K562 (cell line): Measurements from ENCODE around the gene AHCYL2. TPM values are rescaled to one million over a fixed set of nuclear protein-coding genes. Genes with fewer than 3 reads are reported as not detected.
A peak's percentile ranks its signal among the peaks of the same experiment; 100 is the strongest.

Source experiments
- ATAC-seq: fragments of 200-7000 bp; cut with Tn5 transposase; 3 replicates; pipeline ENCODE4 v1.9.1; 2020; ENCODE audit warnings: moderate library complexity
- BruUV-seq: library from RNA; stranded (reverse); fragments of 400-500 nt; replicated peaks from 2 replicates; lab custom pipeline; 2021; lab: Mats Ljungman, UMichigan
- CTCF ChIA-PET: fragments of 300-600 bp; formaldehyde crosslinking; extraction: SDS; loops from one replicate; lab custom pipeline; 2021; ENCODE audit warnings: low intra/inter-chr PET ratio; lab: Yijun Ruan, JAX
- POLR2A ChIA-PET: fragments of 300-600, 350-650 bp; sonication (Branson Sonifier 250); formaldehyde crosslinking; extraction: SDS; loops from one replicate; lab custom pipeline; 2021; ENCODE audit warnings: antibody characterized with exemption, inconsistent platforms; lab: Yijun Ruan, JAX
- DNase-seq, 4 experiments: peaks; one replicate each; pipeline versions ENCODE4 v3.0.0 to v3.0.0-alpha.2; 2011 to 2018; ENCODE audit warnings: low spot score in 3 of 4, mixed read lengths in 3 of 4; ENCODE audit errors: extremely low read depth in 1 of 4
- FAIRE-seq: peaks from 2 replicates; lab custom pipeline; 2011; peaks lifted over from hg19 to GRCh38; lab: Jason Lieb, UNC
- H2AFZ ChIP-seq: 2 replicates; pipeline ENCODE4 v1.6.0; 2011; ENCODE audit warnings: low read depth, low read length, control low read depth, inconsistent platforms
- H3K27ac ChIP-seq: fragments of 200-600 bp; 3 replicates; pipeline ENCODE4 v1.8.0; 2011; ENCODE audit warnings: low read depth, mild to moderate bottlenecking, control low read depth, inconsistent platforms, low read length, moderate library complexity, mixed read lengths; ENCODE audit errors: extremely low read depth
- H3K27me3 ChIP-seq, 2 experiments: fragments of 300-600 bp in 1 of 2; 2 replicates in 1 of 2; 3 replicates in 1 of 2; pipeline versions ENCODE4 v1.6.0 to v1.8.0; 2011; ENCODE audit warnings: inconsistent platforms in 2 of 2, low read length in 2 of 2, mild to moderate bottlenecking in 1 of 2, mixed read lengths in 1 of 2, moderate library complexity in 1 of 2; ENCODE audit not compliant: control insufficient read depth in 2 of 2, insufficient read depth in 2 of 2
- H3K36me3 ChIP-seq: fragments of 300-600 bp; 3 replicates; pipeline ENCODE4 v1.8.0; 2011; ENCODE audit warnings: mild to moderate bottlenecking, low read length, inconsistent platforms; ENCODE audit not compliant: control insufficient read depth, insufficient read depth
- H3K4me1 ChIP-seq, 2 experiments: fragments of 200-600 bp in 1 of 2; replicated peaks in 1 of 2; 2 replicates in 1 of 2; 3 replicates in 1 of 2; pipeline versions ENCODE4 v1.5.1 to v1.8.0; 2011; ENCODE audit warnings: inconsistent platforms in 2 of 2, low read length in 2 of 2, mild to moderate bottlenecking in 1 of 2, mixed read lengths in 1 of 2, moderate library complexity in 1 of 2; ENCODE audit not compliant: control insufficient read depth in 2 of 2, insufficient read depth in 2 of 2
- H3K4me2 ChIP-seq: 2 replicates; pipeline ENCODE4 v1.6.1; 2011; ENCODE audit warnings: low read length, control low read depth, inconsistent platforms, mixed read lengths; ENCODE audit not compliant: insufficient read depth
- H3K4me3 ChIP-seq: fragments of 200-600 bp; sonication (generic), shearing (Covaris generic); 2 replicates; pipeline ENCODE4 v1.5.1; 2016; ENCODE audit warnings: control low read depth, inconsistent platforms
- H3K79me2 ChIP-seq: fragments of 200-600 bp; 3 replicates; pipeline ENCODE4 v1.8.0; 2011; ENCODE audit warnings: low read length, inconsistent platforms; ENCODE audit not compliant: control insufficient read depth, insufficient read depth
- H3K9ac ChIP-seq, 2 experiments: 2 replicates each; pipeline versions ENCODE4 v1.6.0 to v1.6.1; 2011; ENCODE audit warnings: low read depth in 2 of 2, low read length in 2 of 2, control low read depth in 1 of 2, inconsistent platforms in 1 of 2, mild to moderate bottlenecking in 1 of 2, mixed read lengths in 1 of 2; ENCODE audit not compliant: insufficient read depth in 1 of 2
- H3K9me1 ChIP-seq: one replicate; pipeline ENCODE4 v1.6.0; 2011; ENCODE audit warnings: inconsistent platforms, mild to moderate bottlenecking, low read length, moderate library complexity; ENCODE audit not compliant: control insufficient read depth, insufficient read depth
- H3K9me3 ChIP-seq: replicated peaks from 2 replicates; pipeline ENCODE4 v1.5.1; 2011; ENCODE audit warnings: low read depth, low read length, inconsistent platforms; ENCODE audit not compliant: control insufficient read depth, insufficient read depth
- H4K20me1 ChIP-seq: replicated peaks from 2 replicates; pipeline ENCODE4 v1.6.1; 2011; ENCODE audit warnings: low read length, inconsistent platforms, mixed read lengths; ENCODE audit not compliant: control insufficient read depth, insufficient read depth
- ARNT ChIP-seq, 2 experiments: fragments of 450-650 bp; IDR thresholded peaks; 2 replicates each; pipeline ENCODE4 v1.6.1; 2016; ENCODE audit warnings: mild to moderate bottlenecking in 1 of 2
- CEBPG ChIP-seq, 3 experiments: fragments of 200-800 bp in 1 of 3; sonication (Bioruptor generic) in 1 of 3; sonication (generic) in 1 of 3; formaldehyde crosslinking in 1 of 3; IDR thresholded peaks in 2 of 3; conservative IDR thresholded peaks in 1 of 3; 2 replicates each; pipeline versions ENCODE4 v1.6.1 to v1.8.0; 2016 to 2022; ENCODE audit warnings: missing compliant biosample characterization in 2 of 3, missing genetic modification characterization in 2 of 3, mild to moderate bottlenecking in 1 of 3, missing genetic modification reagents in 1 of 3
- DIDO1 ChIP-seq: fragments of 450-650 bp; IDR thresholded peaks from 2 replicates; pipeline ENCODE4 v1.6.1; 2016; ENCODE audit warnings: low read depth, missing biosample characterization, missing genetic modification characterization
- HEY1 ChIP-seq: fragments of 250-450 bp; sonication (Bioruptor Pico); IDR thresholded peaks from 2 replicates; pipeline ENCODE4 v1.5.0; 2020; ENCODE audit warnings: mild to moderate bottlenecking, moderate library complexity, borderline replicate concordance
- HMG20B ChIP-seq: fragments of 250-450 bp; sonication (Bioruptor Pico); IDR thresholded peaks from 2 replicates; pipeline ENCODE4 v1.5.0; 2021; ENCODE audit warnings: mild to moderate bottlenecking
- OTX1 ChIP-seq: fragments of 450-650 bp; formaldehyde crosslinking; IDR thresholded peaks from 2 replicates; pipeline ENCODE4 v1.4.0; 2022; ENCODE audit warnings: mild to moderate bottlenecking
- RAD51 ChIP-seq: fragments of 450-650 bp; IDR thresholded peaks from 2 replicates; pipeline ENCODE4 v1.7.1; 2016; ENCODE audit warnings: low read depth, mild to moderate bottlenecking, borderline replicate concordance
- TAF7 ChIP-seq: fragments of 450-650 bp; IDR thresholded peaks from 2 replicates; pipeline ENCODE4 v1.6.1; 2016; ENCODE audit warnings: missing genetic modification characterization, missing compliant biosample characterization
- WGBS: fragments of 100-300 bp; shearing (Covaris generic); methylation state at CpG from one replicate; pipeline ENCODE4 v1.1.6; 2016; ENCODE audit warnings: low coverage, mixed read lengths; ENCODE audit not compliant: insufficient coverage; ENCODE audit errors: missing lambda C conversion rate; 5-methylcytosine and 5-hydroxymethylcytosine counted together
- in situ Hi-C: fragments of 300-500 bp; cut with MboI; formaldehyde crosslinking; loops from 4 replicates; pipeline ENCODE4 v1.15.0; 2018; ENCODE audit warnings: inconsistent platforms, mixed read lengths
- intact Hi-C: fragments of 100-400 bp; cut with micrococcal nuclease; formaldehyde crosslinking; loops from 2 replicates; pipeline ENCODE4 v1.14.2; 2022
- polyA plus RNA-seq, 8 experiments: library from polyadenylated mRNA; depleted of rRNA in 4 of 8; stranded (reverse) in 5 of 8; unstranded in 3 of 8; fragments of >200 nt; fragmentation: Nextera tagmentation in 2 of 8; fragmentation: Illumina TruSeq in 1 of 8; extraction: Ambion mirVana in 2 of 8; extraction: Trizol in 1 of 8; gene quantifications; 2 replicates each; pipeline versions ENCODE4 v1.2.1 to v1.2.3, GENCODE V29; 2011 to 2014; ENCODE audit warnings: inconsistent platforms in 1 of 8, missing spikeins in 1 of 8
- total RNA-seq, 7 experiments: library from RNA; depleted of rRNA in 6 of 7; stranded (reverse); fragments of >200 nt in 6 of 7; fragmentation: Illumina TruSeq in 2 of 7; extraction: Trizol in 2 of 7; gene quantifications; 2 replicates each; pipeline versions ENCODE4 v1.2.1 to v1.2.3, GENCODE V29; 2011 to 2021; ENCODE audit warnings: low replicate concordance in 1 of 7
- TF ChIP-seq, protein P1 (sequence below): sonication (generic); formaldehyde crosslinking; IDR thresholded peaks from 2 replicates; pipeline ENCODE4 v1.8.0; 2022; ENCODE audit warnings: mild to moderate bottlenecking, missing genetic modification reagents
- TF ChIP-seq, protein P2 (sequence below), 2 experiments: fragments of 450-650 bp; IDR thresholded peaks; 2 replicates each; pipeline ENCODE4 v1.6.1; 2018; ENCODE audit warnings: mild to moderate bottlenecking in 2 of 2, low read depth in 1 of 2; ENCODE audit not compliant: partially characterized antibody in 2 of 2

The AHCYL2 gene
- total and polyA plus RNA-seq, 9 of the 15 experiments (the other 6 are each of a cell fraction or from before 2014, with no cell fraction given), result 0.93 to 10.5 (median 5.2) TPM

DNA sequence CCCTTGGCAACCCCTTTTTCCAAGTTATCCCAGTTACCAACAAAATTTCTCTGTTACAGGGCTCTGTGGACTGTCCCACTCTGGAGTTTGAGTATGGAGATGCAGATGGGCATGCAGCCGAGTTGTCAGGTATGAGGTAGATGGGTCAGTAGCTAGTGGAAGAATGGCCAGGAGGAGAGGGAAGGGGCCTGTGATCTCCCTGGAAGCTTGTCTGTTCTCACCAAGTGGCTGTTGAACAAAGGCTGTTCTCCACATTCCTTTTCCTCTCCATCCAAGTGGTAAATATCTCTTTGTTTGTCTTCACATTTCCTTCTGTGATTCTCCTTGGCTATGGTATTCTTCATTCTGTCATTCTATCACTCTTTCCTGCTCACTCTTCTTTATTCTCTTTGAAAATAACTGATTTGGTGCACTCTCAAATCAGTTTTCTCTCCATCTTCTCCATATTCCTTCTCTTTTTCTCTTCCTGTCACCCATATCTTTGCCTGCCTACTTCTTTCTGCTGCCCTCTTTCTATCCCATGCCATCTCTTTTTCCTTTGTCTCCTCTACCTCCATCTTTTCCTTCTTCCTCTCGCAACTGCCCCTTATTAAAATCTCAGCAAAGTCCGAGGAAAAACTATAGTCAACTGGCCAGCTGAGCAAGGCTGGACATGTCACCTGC, 215.3 kb downstream of the AHCYL2 start:
- in situ Hi-C loops, result no loop called here
- Histone ChIP-seq H3K27ac (peak overlapping the region; percentile 87), H3K4me1 (peaks cover 24 to 56% of the 10 kb centered on the region in 2 experiments), H3K9me1 (no peaks in the 10 kb centered on the region), H3K36me3 (peaks cover 71% of the 10 kb centered on the region), H3K79me2 (peaks cover 70% of the 10 kb centered on the region), H3K27me3 (no peaks in the 10 kb centered on the region), H3K9me3 (no peaks in the 10 kb centered on the region), H3K9ac (peak overlapping the region; percentile 61 to 65; a peak in 3 of 4 replicates), H4K20me1 (no peaks in the 10 kb centered on the region), H3K4me3 (no peak overlapping the region), H3K4me2 (peak overlapping the region; percentile 63), H2AFZ (peak overlapping the region; percentile 2; the same call in 1 of the 2 replicates)
- intact Hi-C loops, result loop anchor here (2.0 to 5.0 kb wide), 2 partner anchors 17 to 517 kb away; no protein-coding TSS in a partner anchor
- BruUV-seq, result no TSS peak
- DNase-seq (no peak), ATAC-seq (no peak), FAIRE-seq (no peak)
- 86% methylated on average over 3 of the region's 3 CpGs for WGBS
- CTCF ChIA-PET, result no interaction called here
- POLR2A ChIA-PET, result interaction anchor here (0.9 to 1.9 kb wide), 11 partner anchors 8 to 69 kb away, joined by 3 to 13 read pairs (median 4); no protein-coding TSS in a partner anchor
- TF ChIP-seq TAF7, result peak; percentile 15; the same call in 1 of the 2 replicates
- no peak for TF ChIP-seq HEY1 (CRISPR knock-in tag)
- no peak for TF ChIP-seq HMG20B (CRISPR knock-in tag)
- TF ChIP-seq OTX1 (CRISPR knock-in tag), result no peak; the same call in none of the 2 replicates
- TF ChIP-seq, protein P1, sequence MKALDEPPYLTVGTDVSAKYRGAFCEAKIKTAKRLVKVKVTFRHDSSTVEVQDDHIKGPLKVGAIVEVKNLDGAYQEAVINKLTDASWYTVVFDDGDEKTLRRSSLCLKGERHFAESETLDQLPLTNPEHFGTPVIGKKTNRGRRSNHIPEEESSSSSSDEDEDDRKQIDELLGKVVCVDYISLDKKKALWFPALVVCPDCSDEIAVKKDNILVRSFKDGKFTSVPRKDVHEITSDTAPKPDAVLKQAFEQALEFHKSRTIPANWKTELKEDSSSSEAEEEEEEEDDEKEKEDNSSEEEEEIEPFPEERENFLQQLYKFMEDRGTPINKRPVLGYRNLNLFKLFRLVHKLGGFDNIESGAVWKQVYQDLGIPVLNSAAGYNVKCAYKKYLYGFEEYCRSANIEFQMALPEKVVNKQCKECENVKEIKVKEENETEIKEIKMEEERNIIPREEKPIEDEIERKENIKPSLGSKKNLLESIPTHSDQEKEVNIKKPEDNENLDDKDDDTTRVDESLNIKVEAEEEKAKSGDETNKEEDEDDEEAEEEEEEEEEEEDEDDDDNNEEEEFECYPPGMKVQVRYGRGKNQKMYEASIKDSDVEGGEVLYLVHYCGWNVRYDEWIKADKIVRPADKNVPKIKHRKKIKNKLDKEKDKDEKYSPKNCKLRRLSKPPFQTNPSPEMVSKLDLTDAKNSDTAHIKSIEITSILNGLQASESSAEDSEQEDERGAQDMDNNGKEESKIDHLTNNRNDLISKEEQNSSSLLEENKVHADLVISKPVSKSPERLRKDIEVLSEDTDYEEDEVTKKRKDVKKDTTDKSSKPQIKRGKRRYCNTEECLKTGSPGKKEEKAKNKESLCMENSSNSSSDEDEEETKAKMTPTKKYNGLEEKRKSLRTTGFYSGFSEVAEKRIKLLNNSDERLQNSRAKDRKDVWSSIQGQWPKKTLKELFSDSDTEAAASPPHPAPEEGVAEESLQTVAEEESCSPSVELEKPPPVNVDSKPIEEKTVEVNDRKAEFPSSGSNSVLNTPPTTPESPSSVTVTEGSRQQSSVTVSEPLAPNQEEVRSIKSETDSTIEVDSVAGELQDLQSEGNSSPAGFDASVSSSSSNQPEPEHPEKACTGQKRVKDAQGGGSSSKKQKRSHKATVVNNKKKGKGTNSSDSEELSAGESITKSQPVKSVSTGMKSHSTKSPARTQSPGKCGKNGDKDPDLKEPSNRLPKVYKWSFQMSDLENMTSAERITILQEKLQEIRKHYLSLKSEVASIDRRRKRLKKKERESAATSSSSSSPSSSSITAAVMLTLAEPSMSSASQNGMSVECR, result no peak
- TF ChIP-seq, protein P2, sequence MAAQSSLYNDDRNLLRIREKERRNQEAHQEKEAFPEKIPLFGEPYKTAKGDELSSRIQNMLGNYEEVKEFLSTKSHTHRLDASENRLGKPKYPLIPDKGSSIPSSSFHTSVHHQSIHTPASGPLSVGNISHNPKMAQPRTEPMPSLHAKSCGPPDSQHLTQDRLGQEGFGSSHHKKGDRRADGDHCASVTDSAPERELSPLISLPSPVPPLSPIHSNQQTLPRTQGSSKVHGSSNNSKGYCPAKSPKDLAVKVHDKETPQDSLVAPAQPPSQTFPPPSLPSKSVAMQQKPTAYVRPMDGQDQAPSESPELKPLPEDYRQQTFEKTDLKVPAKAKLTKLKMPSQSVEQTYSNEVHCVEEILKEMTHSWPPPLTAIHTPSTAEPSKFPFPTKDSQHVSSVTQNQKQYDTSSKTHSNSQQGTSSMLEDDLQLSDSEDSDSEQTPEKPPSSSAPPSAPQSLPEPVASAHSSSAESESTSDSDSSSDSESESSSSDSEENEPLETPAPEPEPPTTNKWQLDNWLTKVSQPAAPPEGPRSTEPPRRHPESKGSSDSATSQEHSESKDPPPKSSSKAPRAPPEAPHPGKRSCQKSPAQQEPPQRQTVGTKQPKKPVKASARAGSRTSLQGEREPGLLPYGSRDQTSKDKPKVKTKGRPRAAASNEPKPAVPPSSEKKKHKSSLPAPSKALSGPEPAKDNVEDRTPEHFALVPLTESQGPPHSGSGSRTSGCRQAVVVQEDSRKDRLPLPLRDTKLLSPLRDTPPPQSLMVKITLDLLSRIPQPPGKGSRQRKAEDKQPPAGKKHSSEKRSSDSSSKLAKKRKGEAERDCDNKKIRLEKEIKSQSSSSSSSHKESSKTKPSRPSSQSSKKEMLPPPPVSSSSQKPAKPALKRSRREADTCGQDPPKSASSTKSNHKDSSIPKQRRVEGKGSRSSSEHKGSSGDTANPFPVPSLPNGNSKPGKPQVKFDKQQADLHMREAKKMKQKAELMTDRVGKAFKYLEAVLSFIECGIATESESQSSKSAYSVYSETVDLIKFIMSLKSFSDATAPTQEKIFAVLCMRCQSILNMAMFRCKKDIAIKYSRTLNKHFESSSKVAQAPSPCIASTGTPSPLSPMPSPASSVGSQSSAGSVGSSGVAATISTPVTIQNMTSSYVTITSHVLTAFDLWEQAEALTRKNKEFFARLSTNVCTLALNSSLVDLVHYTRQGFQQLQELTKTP (IDR thresholded peaks at IDR 0.05; ENCODE audit: low read depth in 1 of 2, partially characterized antibody in 2 of 2), result no peak
- 0 out of 4 replicates have a peak, but pooled peaks of 1 of the 2 experiments have one; percentile 32 for TF ChIP-seq ARNT (IDR thresholded peaks at IDR 0.05)
- no peak for TF ChIP-seq RAD51
- TF ChIP-seq DIDO1 (tag), result no peak
- no peak for TF ChIP-seq CEBPG (CRISPR knock-in tag; IDR thresholded peaks at IDR 0.05)
- no peak for TF ChIP-seq CEBPG (tag; conservative IDR thresholded peaks at IDR 0.05 in 1 of 2, IDR thresholded peaks at IDR 0.05 in 1 of 2)
